LNCaP clone FGC (cell line): ENCODE measurements around the gene SMPD3.

ENCODE experiments used
- DNase-seq: peaks from one replicate; pipeline ENCODE4 v3.0.0-alpha.2; 2011; ENCODE audit warnings: low read depth
- H3K4me3 ChIP-seq: 2 replicates; pipeline ENCODE4 v1.5.1; 2011; ENCODE audit warnings: mild to moderate bottlenecking, low read depth, low read length, control low read depth
- TF ChIP-seq, protein P1 (sequence below): IDR thresholded peaks from 2 replicates; pipeline ENCODE4 v1.5.1; 2012; ENCODE audit warnings: mild to moderate bottlenecking; ENCODE audit not compliant: control insufficient read depth, insufficient read depth; ENCODE audit errors: extremely low read depth

The SMPD3 gene

DNA sequence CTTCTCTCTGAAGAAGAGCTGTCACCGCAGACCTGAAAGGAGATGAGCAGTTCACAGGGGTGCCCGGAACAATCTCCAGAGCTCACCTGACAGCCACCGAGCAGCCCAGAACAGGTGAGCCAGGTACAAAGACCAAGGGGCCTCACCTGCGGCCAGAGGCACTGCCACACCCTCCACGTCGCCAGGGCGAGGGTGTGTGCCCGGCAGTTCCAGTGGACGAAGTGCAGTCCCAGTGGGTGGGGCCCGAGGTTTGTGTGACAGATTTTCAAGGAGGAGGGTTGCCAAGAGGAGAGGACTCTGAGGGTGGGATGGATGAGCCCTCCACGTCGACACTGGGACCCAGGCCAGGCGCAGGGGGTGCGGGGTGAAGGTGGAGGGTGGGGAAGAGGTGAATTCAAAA is 61.7 kb downstream of the SMPD3 start:
- DNase-seq: no peak
- TF ChIP-seq, protein P1, sequence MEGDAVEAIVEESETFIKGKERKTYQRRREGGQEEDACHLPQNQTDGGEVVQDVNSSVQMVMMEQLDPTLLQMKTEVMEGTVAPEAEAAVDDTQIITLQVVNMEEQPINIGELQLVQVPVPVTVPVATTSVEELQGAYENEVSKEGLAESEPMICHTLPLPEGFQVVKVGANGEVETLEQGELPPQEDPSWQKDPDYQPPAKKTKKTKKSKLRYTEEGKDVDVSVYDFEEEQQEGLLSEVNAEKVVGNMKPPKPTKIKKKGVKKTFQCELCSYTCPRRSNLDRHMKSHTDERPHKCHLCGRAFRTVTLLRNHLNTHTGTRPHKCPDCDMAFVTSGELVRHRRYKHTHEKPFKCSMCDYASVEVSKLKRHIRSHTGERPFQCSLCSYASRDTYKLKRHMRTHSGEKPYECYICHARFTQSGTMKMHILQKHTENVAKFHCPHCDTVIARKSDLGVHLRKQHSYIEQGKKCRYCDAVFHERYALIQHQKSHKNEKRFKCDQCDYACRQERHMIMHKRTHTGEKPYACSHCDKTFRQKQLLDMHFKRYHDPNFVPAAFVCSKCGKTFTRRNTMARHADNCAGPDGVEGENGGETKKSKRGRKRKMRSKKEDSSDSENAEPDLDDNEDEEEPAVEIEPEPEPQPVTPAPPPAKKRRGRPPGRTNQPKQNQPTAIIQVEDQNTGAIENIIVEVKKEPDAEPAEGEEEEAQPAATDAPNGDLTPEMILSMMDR: no peak
- H3K4me3 ChIP-seq: no peak overlapping the region

DNA sequence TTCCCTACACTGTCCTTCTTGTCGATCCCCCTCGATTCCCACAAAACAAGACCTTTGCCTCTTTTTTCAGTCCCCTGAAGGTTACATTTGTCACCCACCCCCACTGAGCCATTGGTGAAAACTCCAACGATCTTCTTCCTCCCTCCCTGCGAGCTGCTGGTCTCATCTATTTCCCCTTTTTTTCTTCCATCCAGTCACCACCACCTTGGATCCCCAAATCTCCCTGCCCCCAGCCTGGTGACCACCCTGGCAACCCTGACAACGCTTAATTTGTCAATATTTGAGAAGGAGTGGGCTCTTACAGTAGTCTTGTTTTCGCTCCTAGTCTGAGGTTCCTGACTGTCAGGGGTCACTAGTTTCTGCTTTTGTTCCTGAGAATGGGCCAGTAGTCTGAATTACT is 62.9 kb downstream of the SMPD3 start:
- TF ChIP-seq, protein P1: no peak
- no peak overlapping the region for H3K4me3 ChIP-seq
- no peak for DNase-seq

DNA sequence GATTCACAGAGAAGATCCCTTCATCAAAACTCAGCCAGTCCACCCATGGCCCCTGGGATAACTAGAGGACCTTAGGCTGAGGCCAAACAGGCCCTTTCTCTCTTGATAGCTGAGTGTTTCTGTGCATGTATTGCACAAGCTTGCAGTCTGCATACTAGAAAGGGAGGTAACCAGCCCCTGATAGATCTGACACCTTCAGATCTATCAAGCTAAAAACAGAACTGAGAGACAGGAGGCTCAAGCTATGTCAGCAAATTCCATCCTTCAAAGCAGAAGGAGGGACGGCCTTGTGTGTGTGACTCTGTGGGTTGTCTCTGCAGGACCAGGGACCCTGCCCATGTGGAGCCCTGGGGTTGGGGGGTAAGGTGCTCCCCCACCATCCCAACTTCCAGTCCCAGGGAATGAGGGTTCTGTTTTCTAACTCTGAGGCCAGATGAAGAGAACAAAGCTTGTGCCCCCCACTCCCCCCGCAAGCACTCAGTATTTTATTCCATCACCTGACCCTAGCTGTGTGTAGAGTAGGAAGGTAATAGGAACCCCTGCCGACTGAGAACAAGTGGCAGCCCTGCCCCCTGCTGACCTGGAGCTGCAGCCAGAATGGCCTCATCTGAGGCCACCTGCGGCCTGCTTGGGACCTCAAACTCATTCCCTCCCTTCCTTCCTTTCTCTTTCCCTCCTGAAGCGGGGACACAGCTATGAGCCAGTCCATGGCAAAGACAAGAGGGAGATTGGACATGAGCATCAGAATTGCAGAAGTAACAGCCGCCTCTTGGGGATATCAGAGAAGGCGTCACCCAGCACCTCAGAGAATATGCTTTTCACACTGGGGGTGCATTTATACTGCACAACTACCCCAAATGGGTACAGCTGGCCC is 63.8 kb downstream of the SMPD3 start:
- no peak overlapping the region for H3K4me3 ChIP-seq
- DNase-seq: no peak
- TF ChIP-seq, protein P1: no peak

DNA sequence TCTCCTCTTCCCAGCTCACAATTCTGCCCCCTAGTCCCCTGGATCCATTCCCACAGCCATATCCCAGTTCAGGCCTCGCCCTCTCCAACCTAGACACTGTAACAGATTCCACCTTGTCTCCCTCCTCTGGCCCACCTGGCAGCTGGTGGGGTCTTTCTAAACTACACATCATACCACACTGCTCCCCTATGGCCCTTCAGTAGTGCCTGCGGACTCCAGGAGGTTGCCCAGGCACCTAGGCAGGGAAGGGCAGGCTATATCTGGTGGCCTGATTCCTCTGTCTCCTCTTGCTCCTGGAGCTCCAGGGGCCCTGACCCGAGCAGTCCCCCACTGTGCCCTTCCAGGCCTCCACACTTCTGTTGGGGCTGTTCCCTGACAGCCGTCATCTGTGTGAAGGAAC is 64.5 kb downstream of the SMPD3 start:
- no peak for DNase-seq
- TF ChIP-seq, protein P1: no peak
- no peak overlapping the region for H3K4me3 ChIP-seq

DNA sequence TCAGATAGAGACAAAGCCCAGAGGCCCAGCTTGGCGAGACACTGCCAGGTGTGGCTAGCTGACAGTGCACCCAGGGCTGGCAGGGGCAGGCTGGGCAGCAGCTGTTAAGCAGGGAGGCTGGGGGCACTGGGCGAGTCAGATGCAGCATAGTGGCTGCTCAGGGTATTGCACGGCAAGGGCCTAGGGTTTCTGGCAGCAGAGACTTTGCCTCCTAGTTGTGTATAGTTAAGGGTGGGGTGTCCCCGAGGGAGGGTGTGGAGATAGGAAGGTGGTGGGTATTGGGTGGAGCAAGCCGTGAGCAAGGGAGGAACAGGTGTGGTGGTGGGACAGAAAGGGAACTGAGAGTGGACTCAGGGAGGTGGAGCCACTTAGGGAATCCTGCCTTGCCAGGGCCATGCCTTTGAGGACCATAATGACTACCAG is 66.0 kb downstream of the SMPD3 start:
- no peak overlapping the region for H3K4me3 ChIP-seq
- TF ChIP-seq, protein P1: no peak
- DNase-seq: no peak

DNA sequence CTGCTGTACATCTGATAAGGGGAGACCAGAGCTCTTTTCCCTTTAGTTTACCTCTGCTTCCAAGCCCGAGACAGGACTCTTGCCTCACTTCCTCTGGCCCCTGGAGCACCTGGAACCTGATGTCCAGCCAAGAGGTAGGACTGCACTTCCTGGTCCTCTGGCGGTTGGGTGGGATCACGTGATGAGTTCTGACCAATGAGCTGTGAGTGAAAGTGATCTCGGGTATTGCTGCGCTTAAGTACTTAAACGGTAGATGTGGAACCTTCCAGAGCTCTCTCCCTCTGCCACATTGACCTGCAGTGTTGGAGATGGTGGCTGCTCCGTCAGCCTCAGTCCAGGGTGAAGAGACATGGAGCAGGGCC is 67.0 kb downstream of the SMPD3 start:
- DNase-seq: no peak
- no peak overlapping the region for H3K4me3 ChIP-seq
- TF ChIP-seq, protein P1: no peak
